Stimulated activated CD4-positive, alpha-beta T cell treated with anti-CD3 and anti-CD28 coated beads, Interleukin-15, amount 100 ng/mL, for 48 hours (primary cell): ENCODE measurements around the gene MXD3.
"Not testable (repeated sequence)": the region's sequence is repeated elsewhere in the genome, so short reads cannot be mapped to it uniquely, and the experiment has no call there.

Experiments used
- DNase-seq, 2 donors: peaks; one replicate each; pipeline ENCODE4 v3.0.0-alpha.2; 2020; ENCODE audit warnings: low read depth in 2 of 2

The MXD3 gene

GRCh38 chr5:177311723-177312648 is at the start of gene MXD3:
MXD3 (minus strand) TSS chr5:177311898; CDS start chr5:177311830, 68 bp downstream.
- peak; percentile 98 to 99 for DNase-seq

GRCh38 chr5:177360740-177361139 is 49.0 kb upstream of the MXD3 start:
- DNase-seq, result not testable (repeated sequence)

DNA sequence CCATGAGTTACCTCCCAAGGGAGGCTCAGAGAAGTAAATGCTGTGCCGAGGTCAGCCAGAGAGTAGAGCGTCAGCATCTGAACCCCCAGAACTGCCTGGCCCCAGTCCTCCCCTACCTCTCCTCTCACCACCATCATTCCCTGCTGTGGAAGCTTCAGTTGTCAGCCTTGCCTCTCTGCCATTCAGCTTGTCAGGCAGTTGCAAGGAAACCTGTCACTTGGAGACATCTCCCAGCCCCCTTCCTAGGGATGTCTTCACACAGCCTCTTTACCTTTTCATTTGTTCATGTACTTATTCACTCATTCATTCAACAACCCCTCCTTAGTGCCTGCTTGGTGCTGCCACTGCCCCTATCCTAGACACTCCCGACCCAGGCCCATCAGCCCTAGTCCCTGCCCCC is 48.2 kb upstream of the MXD3 start:
- no peak for DNase-seq

DNA sequence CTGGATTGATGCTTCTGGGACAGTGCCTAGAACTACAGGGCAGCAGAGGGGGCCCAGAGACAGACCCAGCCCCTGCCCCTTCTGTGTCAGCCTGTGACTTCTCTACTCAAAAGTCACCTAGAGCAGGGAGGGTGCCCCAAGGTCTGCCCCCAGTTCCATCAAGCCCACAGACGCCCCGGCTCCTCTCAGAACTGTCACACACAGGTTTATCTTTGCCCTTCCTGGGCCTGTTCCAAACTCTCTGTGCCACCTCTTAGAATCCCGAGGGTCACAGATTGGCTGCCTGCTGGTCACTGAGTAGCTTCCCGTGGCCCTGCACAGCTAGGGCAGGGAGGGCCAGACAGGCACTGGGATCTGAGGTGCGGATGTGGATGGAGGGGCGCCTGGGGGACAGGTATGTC is 47.8 kb upstream of the MXD3 start:
- no peak for DNase-seq

DNA sequence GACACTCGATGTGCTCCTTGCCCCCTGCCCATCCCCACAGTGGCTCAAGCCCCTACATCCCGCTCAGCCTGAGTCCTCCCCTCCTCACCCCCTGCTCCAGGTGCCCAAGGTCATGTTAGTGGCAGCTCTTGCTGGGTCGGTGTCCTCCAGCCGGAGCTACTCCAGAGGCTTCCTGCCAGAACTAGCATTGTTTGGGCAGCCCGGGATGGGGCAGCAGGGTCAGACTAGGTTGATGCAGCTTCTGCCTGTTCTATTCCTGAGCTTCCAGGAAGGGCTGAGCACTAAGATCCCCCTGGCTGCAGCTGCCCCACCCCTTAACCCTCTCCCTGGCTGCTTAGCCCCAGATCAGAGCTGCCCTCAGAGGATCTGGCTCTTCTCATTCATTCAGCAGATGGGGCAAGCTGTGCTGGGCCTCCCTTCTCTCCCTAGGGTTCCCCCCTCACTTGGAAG is 46.7 kb upstream of the MXD3 start:
- DNase-seq, result no peak

DNA sequence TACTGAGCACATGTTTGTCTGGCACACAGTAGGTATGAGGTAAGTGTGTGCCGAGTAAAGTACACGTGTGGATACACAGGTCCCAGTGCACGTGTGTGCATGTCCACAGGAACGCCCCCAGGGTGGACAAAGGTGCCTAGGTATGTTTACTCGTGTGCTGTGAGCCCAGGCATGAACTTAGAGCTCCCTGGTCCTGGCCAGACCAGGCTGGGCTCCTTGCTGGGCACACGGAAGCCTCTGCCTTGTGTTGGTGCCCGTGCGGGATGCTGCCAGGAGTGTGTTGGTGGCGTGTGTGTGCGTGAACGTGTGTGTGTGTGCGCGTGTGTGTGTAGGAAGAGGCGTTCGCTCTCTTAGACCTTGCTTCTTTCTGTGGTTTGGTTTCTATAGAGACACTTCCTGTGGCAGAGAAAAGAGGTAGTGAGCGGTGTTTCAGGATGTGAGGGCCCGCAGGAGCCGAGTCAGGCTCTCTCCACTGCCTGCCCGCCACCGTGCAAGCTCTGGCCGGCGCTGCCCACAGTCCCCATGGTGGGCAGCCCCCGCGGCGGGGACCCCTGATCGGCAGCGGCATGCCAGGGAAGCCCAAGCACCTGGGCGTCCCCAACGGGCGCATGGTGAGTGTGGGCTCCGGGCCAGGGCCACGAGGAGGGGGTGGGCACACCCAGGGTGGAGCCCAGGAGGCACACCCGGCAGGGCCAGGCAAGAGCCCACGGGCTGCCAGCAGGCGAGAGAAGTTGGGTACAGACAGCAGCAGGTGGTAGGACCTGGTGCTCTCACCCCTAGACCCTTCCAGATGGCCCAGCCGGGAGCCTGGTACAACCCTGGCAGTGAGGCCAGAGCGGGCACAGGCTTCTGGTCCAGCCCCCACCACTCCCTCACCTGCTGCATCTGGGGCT is 46.0 kb upstream of the MXD3 start, which contains the start of gene RGS14:
TSS of gene RGS14 (plus strand) at position 466 of the 893 bp plus-strand sequence. CDS start at position 567, 101 bp downstream.
- DNase-seq, result peak; percentile 28 to 39

GRCh38 chr5:177357146-177357458 is 45.4 kb upstream of the MXD3 start:
- DNase-seq, result no peak

DNA sequence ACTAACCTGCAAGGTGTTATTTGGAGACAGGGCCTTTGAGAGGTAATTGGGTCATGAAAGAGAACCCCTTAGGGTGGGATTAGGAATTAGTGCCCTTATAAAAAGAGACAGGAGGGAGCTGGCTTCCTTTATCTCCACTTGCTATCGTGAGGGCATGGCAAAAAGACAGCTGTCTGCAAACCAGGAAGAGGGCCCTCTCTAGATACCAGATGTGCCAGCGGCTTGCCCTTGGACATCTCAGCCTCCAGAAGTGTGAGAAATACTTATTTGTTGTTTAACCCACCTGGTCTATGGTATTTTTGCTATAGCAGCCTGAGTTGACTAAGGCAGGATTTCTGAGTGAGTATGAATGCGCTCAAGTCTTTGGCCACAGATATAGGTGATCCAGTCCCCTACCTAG is 45.0 kb upstream of the MXD3 start:
- DNase-seq, result no peak

DNA sequence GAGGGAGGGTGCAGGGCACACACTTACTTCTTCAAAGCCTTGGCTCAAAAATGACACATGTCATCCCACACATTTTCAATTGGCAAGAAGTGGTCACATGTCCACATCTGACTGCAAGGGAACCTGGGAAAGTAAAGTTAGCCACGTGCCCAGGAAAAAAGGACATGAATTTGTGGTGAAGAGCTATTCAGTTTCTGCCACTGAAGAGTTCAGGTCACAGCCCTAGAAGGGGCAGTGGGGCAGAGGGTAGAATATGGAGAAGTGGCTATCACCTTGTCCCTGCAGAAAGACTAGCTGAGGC is 44.1 kb upstream of the MXD3 start:
- no peak for DNase-seq

- DNase-seq, result no peak
These were observed 43.6 kb upstream of the MXD3 start for GRCh38 chr5:177355162-177355867.

DNA sequence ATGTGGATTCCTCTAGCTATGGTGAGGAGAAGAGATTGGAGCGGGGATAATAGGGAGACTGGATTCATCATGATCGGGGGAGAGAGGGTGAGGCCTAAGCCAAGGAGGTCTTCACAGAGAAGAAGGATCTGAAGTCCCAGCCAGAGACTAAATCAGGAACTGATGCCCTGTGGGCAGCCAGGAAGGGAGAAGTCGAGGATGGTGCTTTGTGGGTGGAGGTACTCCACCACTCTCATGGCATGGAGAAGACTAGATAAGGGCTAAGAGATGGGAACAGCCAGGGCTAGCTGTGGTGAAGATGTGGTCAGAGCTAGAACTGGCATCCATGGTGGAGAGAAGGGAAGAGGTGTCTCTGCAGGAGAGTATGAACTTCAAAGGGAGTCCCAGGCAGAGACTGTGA is 43.0 kb upstream of the MXD3 start:
- DNase-seq, result no peak

DNA sequence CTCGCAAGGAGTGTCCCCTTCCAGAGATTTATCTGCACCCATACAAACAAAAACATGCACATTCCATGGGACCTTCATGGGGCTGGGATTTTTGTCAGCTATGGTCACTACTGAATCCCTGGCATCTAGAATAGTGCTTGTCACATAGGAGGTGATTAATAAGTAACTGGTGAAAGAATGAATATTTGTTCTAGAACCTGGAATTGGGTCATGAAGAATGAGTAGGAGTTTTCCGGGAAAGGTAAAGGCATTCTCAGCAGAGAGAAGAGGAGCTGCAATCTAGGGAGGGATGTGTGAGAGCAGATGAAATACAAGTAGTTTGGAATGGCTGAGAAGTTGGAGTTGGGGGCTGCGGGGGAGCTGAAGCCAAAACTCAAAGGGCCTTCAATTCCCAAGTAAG is 42.6 kb upstream of the MXD3 start:
- DNase-seq, result no peak

DNA sequence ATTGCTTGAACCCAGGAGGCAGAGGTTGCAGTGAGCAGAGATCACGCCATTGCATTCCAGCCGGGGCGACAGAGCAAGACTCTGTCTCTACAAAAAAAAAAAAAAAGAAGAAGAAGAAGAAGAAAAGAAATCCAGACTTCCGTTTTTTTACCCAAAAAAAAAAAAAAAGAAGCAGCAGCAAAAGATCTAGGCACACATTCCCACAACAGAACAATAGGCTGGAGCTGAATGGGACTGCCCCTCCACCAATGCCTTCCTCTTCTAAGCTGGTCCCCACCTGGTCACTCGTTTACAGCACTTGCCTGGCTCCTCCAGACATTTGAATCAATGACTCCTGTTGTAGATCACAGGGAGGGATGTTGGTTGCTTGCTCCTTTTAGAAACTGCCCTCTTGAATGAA is 41.4 kb upstream of the MXD3 start:
- DNase-seq, result no peak

DNA sequence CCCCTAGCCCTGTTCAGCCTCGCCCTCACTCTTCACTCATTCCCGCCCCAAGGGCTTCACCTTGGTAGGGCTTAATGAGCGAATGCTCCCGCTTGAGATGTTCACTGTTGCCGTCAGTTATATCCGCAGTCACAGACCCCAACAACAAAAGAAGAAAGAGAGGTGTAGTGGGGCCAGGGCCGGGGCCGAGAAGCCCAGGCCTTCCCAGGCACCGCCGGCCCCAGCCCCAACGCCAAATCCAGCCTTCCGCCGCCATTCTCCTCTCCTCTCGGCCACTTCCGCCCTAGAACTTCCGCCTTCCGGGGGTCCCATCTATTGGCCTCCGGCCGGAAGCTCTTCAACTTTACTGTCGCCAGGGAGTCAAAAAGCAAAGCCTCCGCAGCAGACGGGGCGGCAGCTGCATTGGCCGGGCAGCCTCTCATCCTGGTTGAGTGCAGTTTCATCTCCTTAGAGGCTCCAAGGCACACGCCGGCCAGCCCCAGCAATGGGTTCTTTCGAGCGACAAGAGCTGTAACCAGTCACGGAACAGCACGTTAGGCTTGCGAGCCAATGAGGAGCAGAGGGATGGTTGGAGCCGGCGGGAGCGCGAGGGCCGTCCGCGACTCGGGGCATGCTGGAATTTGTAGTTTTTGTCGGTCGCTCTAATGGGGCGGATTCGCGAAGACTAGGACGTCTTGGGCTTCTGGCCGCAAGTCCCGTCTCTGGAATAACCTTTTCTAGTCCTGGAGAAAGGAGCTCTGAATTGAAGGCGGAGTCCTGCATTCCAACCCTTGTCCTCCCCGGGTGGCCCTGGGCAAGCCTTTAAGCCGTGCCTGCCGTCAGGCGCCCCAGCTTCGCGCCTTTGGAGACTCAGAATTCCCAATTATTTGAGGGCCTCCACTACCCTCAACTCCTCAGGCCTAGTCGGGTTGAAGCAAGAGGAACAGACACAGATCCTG is 40.0 kb upstream of the MXD3 start, which contains the start of gene LMAN2:
TSS of gene LMAN2 (minus strand) at position 277 of the 938 bp plus-strand sequence. CDS start at position 256, 21 bp downstream.
- peak; percentile 87 to 88 for DNase-seq

DNA sequence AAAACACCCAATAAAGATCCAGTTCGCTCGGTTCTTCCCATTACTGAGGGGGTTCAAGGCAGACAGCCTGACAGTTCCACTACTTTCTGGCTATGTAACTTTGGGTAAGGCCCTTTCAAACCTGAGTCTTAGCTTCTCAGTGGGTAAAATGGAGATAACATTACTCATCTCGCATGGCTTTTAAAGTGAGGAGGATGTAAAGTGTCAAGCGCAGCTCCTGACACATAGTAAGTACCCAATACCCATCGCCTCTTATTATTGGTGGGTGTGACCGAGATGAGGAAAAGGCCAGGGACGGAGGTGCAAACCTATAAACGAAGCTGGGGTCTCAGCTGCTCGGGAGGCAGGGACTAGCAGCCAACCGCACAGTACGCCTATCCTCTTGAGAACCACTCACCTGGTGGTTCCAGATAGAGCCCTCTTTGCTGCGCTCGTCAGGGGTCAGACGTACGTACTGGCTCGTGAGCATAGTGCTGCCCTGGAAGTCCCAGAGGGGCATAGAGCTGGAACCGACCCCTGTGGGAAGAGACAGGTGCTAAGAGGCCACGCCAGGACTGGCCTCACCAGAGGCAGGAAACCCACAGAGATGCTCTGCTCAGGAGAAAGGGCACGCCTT is 39.2 kb upstream of the MXD3 start:
- no peak for DNase-seq

- no peak for DNase-seq
These were observed 38.1 kb upstream of the MXD3 start for GRCh38 chr5:177349762-177350161.

DNA sequence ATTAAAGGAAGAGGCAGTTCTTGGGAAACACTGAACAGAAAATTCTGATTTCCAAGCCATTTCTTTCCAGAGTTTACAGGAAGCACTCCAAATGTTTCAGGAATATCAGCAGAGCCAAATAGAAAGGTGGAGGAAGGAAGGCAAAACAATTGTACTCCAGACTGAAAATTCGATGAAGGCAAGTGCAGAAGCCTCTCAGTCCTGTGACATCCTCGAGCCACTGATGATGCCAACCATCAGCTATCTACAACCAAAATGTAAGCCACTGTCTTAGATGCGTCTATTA is 37.6 kb upstream of the MXD3 start:
- no peak for DNase-seq

DNA sequence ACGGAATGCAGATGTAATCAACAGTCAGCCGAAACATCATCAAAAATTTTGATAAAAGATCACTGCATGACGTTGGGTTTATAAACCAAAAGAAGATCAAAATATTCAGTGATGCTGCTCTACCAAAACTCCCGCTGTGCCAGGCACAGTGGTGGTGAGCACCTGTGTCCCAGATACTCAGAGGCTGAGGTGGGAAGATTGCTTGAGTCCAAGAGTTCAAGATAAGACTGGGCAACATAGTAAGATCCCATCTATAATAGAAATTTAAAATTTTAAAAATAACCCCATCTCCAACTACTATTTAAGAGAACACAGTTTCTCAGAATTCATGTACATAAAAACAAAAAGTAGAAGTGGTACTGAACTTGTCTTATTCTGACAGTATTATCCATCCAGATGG is 36.0 kb upstream of the MXD3 start:
- DNase-seq, result no peak

DNA sequence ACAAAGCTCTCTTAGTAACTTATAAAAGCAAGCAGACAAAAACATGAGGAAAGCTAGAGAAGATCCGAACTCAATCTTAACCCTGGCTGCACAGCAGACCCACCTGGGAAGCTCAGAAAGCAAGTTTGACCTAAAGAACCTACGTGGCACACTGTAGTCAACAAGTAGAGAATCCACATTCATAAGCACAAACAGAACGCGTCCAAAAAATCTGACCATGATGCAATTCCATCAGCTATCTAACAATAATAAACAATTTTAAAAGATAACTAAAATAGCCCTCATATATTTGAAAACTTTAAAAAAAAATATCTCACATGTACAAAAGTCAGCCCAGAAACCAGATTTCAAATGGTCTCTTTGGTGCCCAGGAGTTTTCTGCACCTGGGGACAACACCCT is 35.1 kb upstream of the MXD3 start:
- DNase-seq, result no peak

GRCh38 chr5:177344891-177345290 is 33.2 kb upstream of the MXD3 start:
- DNase-seq, result no peak

GRCh38 chr5:177343777-177344176 is 32.1 kb upstream of the MXD3 start:
- no peak for DNase-seq
